SU-DHL-6 (cell line): ENCODE measurements around the gene MYO7B.

Source experiments
- EZH2phosphoT487 ChIP-seq: fragments of 200-600 bp; sonication (generic), shearing (Covaris generic); conservative IDR thresholded peaks from 2 replicates; pipeline ENCODE4 v1.6.1; 2018; ENCODE audit warnings: mild to moderate bottlenecking, antibody characterized with exemption, low read length, moderate library complexity, mixed read lengths
- TF ChIP-seq, protein P1 (sequence below): fragments of 200-600 bp; sonication (generic); IDR thresholded peaks from one replicate; pipeline ENCODE4 v1.5.1; 2017; ENCODE audit warnings: antibody characterized with exemption, mild to moderate bottlenecking, low read length, moderate library complexity; ENCODE audit not compliant: insufficient read depth, poor library complexity, severe bottlenecking

- TF ChIP-seq, protein P1, sequence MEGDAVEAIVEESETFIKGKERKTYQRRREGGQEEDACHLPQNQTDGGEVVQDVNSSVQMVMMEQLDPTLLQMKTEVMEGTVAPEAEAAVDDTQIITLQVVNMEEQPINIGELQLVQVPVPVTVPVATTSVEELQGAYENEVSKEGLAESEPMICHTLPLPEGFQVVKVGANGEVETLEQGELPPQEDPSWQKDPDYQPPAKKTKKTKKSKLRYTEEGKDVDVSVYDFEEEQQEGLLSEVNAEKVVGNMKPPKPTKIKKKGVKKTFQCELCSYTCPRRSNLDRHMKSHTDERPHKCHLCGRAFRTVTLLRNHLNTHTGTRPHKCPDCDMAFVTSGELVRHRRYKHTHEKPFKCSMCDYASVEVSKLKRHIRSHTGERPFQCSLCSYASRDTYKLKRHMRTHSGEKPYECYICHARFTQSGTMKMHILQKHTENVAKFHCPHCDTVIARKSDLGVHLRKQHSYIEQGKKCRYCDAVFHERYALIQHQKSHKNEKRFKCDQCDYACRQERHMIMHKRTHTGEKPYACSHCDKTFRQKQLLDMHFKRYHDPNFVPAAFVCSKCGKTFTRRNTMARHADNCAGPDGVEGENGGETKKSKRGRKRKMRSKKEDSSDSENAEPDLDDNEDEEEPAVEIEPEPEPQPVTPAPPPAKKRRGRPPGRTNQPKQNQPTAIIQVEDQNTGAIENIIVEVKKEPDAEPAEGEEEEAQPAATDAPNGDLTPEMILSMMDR: no peak
- TF ChIP-seq EZH2phosphoT487: no peak
Observed at GRCh38 chr2:127649100-127649611, 113.7 kb downstream of the MYO7B start.
